ENCODE measurements around the gene ADIPOQ.

DNA sequence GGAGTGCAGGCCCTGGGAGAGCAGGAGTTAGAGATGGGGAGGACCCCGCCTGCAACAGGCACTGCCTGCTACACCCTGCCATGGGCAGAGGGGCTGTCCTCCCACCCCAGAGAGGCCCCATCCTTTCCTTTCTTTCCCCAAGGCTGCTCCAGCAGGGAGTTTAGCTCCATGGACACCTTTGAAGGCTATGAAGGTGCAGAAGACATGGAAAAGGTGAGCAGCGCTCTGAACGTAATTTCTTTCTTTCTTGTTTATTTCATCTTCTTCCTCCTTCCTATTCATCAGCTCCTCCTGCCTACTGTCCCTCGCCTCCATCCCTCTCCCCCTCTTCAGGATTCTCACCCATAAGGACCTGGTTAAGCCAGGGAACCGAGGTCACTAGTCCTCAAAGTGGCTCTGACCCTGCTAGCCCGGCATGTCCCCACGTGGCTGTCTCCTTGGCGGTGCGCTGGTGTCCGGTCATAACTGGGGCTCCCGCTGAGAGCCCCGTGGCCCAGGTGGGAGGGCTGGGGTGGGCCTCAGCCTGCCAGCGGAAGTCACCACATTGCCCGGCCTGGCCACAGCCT is 16.0 kb upstream of the ADIPOQ start:
- TF ChIP-seq CTCF (CRISPR knock-in tag; IDR thresholded peaks at IDR 0.05) (no peak), CBX2 (IDR thresholded peaks at IDR 0.05; ENCODE audit: low read depth, low read length) (no peak), CBX2 (CRISPR knock-in tag; IDR thresholded peaks at IDR 0.05; ENCODE audit: low read depth) (no peak), CEBPG (CRISPR knock-in tag; IDR thresholded peaks at IDR 0.05) (no peak), TAF1 (CRISPR knock-in tag; IDR thresholded peaks at IDR 0.05) (no peak), POLR2A (IDR thresholded peaks at IDR 0.05; ENCODE audit: insufficient read depth in 1 of 2, low read depth in 2 of 2, low read length in 2 of 2) (no peak), ZFX (CRISPR knock-in tag; IDR thresholded peaks at IDR 0.05; ENCODE audit: low read depth) (no peak), ZNF460 (CRISPR knock-in tag; IDR thresholded peaks at IDR 0.05; ENCODE audit: borderline replicate concordance) (no peak), NFRKB (IDR thresholded peaks at IDR 0.05) (no peak), ARID2 (CRISPR knock-in tag; IDR thresholded peaks at IDR 0.05; ENCODE audit: borderline replicate concordance) (no peak), PREB (CRISPR knock-in tag; IDR thresholded peaks at IDR 0.05) (no peak), MAZ (IDR thresholded peaks at IDR 0.05; ENCODE audit: borderline replicate concordance, low read depth, low read length) (no peak), MAZ (CRISPR knock-in tag; IDR thresholded peaks at IDR 0.05; ENCODE audit: low read depth) (no peak), HNRNPUL1 (IDR thresholded peaks at IDR 0.05; ENCODE audit: low read depth, low read length) (no peak)
- TF ChIP-seq, protein P1, sequence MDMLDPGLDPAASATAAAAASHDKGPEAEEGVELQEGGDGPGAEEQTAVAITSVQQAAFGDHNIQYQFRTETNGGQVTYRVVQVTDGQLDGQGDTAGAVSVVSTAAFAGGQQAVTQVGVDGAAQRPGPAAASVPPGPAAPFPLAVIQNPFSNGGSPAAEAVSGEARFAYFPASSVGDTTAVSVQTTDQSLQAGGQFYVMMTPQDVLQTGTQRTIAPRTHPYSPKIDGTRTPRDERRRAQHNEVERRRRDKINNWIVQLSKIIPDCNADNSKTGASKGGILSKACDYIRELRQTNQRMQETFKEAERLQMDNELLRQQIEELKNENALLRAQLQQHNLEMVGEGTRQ (IDR thresholded peaks at IDR 0.05; ENCODE audit: low read depth, low read length), result no peak
- TF ChIP-seq, protein P1 (CRISPR knock-in tag; IDR thresholded peaks at IDR 0.05; ENCODE audit: borderline replicate concordance), result no peak
